WTC11 (cell line): ENCODE data around the gene MYPOP. TPM values are rescaled to one million over a fixed set of nuclear protein-coding genes. Genes with fewer than 3 reads are reported as not detected.

Experiments
- ATAC-seq: fragments of 200-7000 bp; cut with Tn5 transposase; 2 replicates; pipeline ENCODE4 v1.10.0; 2021; ENCODE audit warnings: mild to moderate bottlenecking, moderate library complexity
- CTCF ChIA-PET: fragments of 300-600 bp; sonication (Branson Sonifier 250); formaldehyde crosslinking; loops from one replicate; lab custom pipeline; 2021; ENCODE audit warnings: antibody characterized with exemption; lab: Charles Lee
- POLR2A ChIA-PET: fragments of 350-600 bp; sonication (Branson Sonifier 250); formaldehyde crosslinking; loops from one replicate; lab custom pipeline; 2021; ENCODE audit warnings: antibody characterized with exemption; lab: Charles Lee
- DNase-seq: peaks from one replicate; pipeline ENCODE4 v3.0.0; 2021; ENCODE audit warnings: low spot score
- H3K27ac Mint-ChIP-seq: 2 replicates; pipeline ENCODE4 v1.8.0; 2021; ENCODE audit warnings: mixed read lengths
- H3K27me3 Mint-ChIP-seq: 2 replicates; pipeline ENCODE4 v1.8.0; 2021; ENCODE audit warnings: low read depth, mild to moderate bottlenecking, moderate library complexity, mixed read lengths
- H3K36me3 Mint-ChIP-seq: 2 replicates; pipeline ENCODE4 v1.8.0; 2021; ENCODE audit warnings: mixed read lengths
- H3K4me1 Mint-ChIP-seq: 2 replicates; pipeline ENCODE4 v1.8.0; 2022; ENCODE audit warnings: mixed read lengths
- H3K4me3 Mint-ChIP-seq: 2 replicates; pipeline ENCODE4 v1.8.0; 2021; ENCODE audit warnings: mild to moderate bottlenecking, moderate library complexity, mixed read lengths
- H3K9me3 Mint-ChIP-seq: 2 replicates; pipeline ENCODE4 v1.8.0; 2021; ENCODE audit warnings: mixed read lengths
- CREM ChIP-seq: sonication (generic); formaldehyde crosslinking; IDR thresholded peaks from 2 replicates; pipeline ENCODE4 v1.8.1; 2022; ENCODE audit warnings: mild to moderate bottlenecking, missing genetic modification reagents, moderate library complexity
- FOXK1 ChIP-seq: sonication (generic); formaldehyde crosslinking; IDR thresholded peaks from 2 replicates; pipeline ENCODE4 v1.8.0; 2022; ENCODE audit warnings: mild to moderate bottlenecking, moderate library complexity, missing genetic modification reagents
- GABPB1 ChIP-seq: sonication (generic); formaldehyde crosslinking; IDR thresholded peaks from 2 replicates; pipeline ENCODE4 v1.8.1; 2023; ENCODE audit warnings: mild to moderate bottlenecking, missing genetic modification reagents
- GTF2I ChIP-seq: fragments of 250-450 bp; sonication (Bioruptor Pico); conservative IDR thresholded peaks from 2 replicates; pipeline ENCODE4 v1.4.0; 2021; ENCODE audit warnings: mild to moderate bottlenecking
- MXD4 ChIP-seq: fragments of 250-450 bp; sonication (Bioruptor Pico); IDR thresholded peaks from 2 replicates; pipeline ENCODE4 v1.8.0; 2021; ENCODE audit warnings: mild to moderate bottlenecking, moderate library complexity, borderline replicate concordance
- NFE2L1 ChIP-seq: sonication (generic); formaldehyde crosslinking; IDR thresholded peaks from 2 replicates; pipeline ENCODE4 v1.8.1; 2023; ENCODE audit warnings: missing genetic modification reagents
- NR1H2 ChIP-seq: sonication (generic); formaldehyde crosslinking; IDR thresholded peaks from 2 replicates; pipeline ENCODE4 v1.9.0; 2021; ENCODE audit warnings: mild to moderate bottlenecking, moderate library complexity, missing genetic modification reagents
- NR3C1 ChIP-seq: sonication (generic); formaldehyde crosslinking; conservative IDR thresholded peaks from 2 replicates; pipeline ENCODE4 v1.8.1; 2023; ENCODE audit warnings: low read depth, mild to moderate bottlenecking, missing genetic modification reagents
- RELA ChIP-seq: sonication (generic); formaldehyde crosslinking; IDR thresholded peaks from 2 replicates; pipeline ENCODE4 v1.8.1; 2022; ENCODE audit warnings: missing genetic modification reagents, mild to moderate bottlenecking, borderline replicate concordance
- SMAD3 ChIP-seq: sonication (generic); formaldehyde crosslinking; IDR thresholded peaks from 2 replicates; pipeline ENCODE4 v1.8.0; 2022; ENCODE audit warnings: missing genetic modification reagents, mild to moderate bottlenecking, borderline replicate concordance
- ZNF121 ChIP-seq: sonication (generic); formaldehyde crosslinking; IDR thresholded peaks from 2 replicates; pipeline ENCODE4 v1.8.0; 2023; ENCODE audit warnings: missing genetic modification reagents
- ZNF317 ChIP-seq: sonication (generic); formaldehyde crosslinking; IDR thresholded peaks from 2 replicates; pipeline ENCODE4 v1.8.1; 2023; ENCODE audit warnings: low read depth, mild to moderate bottlenecking, moderate library complexity, missing genetic modification reagents, borderline replicate concordance
- ZNF423 ChIP-seq: fragments of 250-450 bp; sonication (Bioruptor Pico); IDR thresholded peaks from 2 replicates; pipeline ENCODE4 v2.1.2; 2022; ENCODE audit warnings: mild to moderate bottlenecking, moderate library complexity
- total RNA-seq: library from RNA; stranded (reverse); gene quantifications from 3 replicates; pipeline ENCODE4 v1.2.3, GENCODE V29; 2021
- TF ChIP-seq, protein P1 (sequence below): fragments of 250-450 bp; sonication (Bioruptor Pico); IDR thresholded peaks from 2 replicates; pipeline ENCODE4 v1.9.0; 2021; ENCODE audit warnings: mild to moderate bottlenecking
- TF ChIP-seq, protein P2 (sequence below): sonication (generic); formaldehyde crosslinking; IDR thresholded peaks from 2 replicates; pipeline ENCODE4 v1.8.1; 2022; ENCODE audit warnings: low read depth, missing genetic modification reagents, borderline replicate concordance
- TF ChIP-seq, protein P3 (sequence below): sonication (generic); formaldehyde crosslinking; IDR thresholded peaks from 2 replicates; pipeline ENCODE4 v1.8.0; 2022; ENCODE audit warnings: missing genetic modification reagents

MYPOP gene
- total RNA-seq, 1 experiment from 2014 or later: 13.6 TPM

DNA sequence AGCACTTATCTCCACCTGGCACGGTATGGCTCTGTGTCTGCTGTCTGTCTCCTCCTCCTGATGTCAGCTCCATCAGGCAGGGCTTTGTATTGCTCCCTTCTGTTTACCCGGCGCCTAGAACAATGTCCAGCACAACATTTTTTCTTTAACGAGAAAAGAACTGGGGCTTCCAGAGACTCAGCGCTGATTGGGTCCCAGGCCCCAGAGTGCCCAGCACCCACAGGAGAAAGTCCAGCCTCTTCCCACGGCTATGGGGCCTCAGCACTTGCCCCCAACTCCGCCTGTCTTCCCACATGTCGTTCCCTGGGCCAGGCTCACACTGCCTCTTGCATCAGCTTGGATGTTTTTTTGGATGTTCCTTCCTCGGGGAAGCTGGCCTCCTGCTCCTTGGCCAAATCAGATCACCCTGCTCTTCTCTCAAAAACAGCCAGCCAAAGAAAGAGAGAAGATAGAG, 6.9 kb downstream of the MYPOP start:
- ChIA-PET CTCF (no interaction called here), POLR2A (no interaction called here)
- DNase-seq (no peak), ATAC-seq (no peak)
- no peak overlapping the region for H3K4me3 Mint-ChIP-seq
- TF ChIP-seq ZNF121 (CRISPR knock-in tag) (no peak), GABPB1 (CRISPR knock-in tag) (peak; percentile 96)
- peaks cover 28% of the 10 kb centered on the region for H3K36me3 Mint-ChIP-seq
- peaks cover 7% of the 10 kb centered on the region for H3K27me3 Mint-ChIP-seq
- peaks cover 5% of the 10 kb centered on the region for H3K4me1 Mint-ChIP-seq
- H3K9me3 Mint-ChIP-seq: no peaks in the 10 kb centered on the region
- H3K27ac Mint-ChIP-seq: no peak overlapping the region

DNA sequence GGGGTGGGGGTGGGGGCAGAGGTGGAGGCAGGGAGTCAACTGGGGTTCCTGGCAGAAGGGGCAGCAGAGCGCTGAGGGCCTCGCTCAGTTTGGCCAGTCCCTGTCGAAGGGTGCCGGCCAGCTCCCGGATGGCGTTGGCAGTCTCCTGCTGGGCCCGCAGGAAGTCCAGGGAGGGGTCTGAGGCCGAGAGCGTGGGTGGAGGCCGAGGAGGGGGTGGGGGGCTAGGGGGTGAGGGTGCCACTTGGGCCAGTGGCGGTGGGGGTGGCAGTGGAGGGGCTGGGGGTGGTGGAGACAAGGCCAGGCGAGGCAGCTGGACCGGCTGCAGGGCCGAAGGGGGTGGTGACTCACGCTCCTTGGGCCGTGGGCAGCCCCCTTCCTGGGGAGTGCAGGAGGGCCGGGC, 11.5 kb downstream of the MYPOP start:
- Mint-ChIP-seq H3K9me3 (no peaks in the 10 kb centered on the region), H3K27ac (no peak overlapping the region), H3K4me3 (no peak overlapping the region), H3K4me1 (peaks cover 7% of the 10 kb centered on the region; the same call in 1 of the 2 replicates), H3K36me3 (peaks cover 8% of the 10 kb centered on the region; the same call in 1 of the 2 replicates), H3K27me3 (no peaks in the 10 kb centered on the region)
- TF ChIP-seq NR1H2 (CRISPR knock-in tag) (no peak), NFE2L1 (no peak), GTF2I (no peak), RELA (no peak), ZNF423 (CRISPR knock-in tag) (no peak), ZNF317 (CRISPR knock-in tag) (no peak), NR3C1 (CRISPR knock-in tag) (no peak), MXD4 (CRISPR knock-in tag) (no peak), ZNF121 (CRISPR knock-in tag) (no peak), CREM (CRISPR knock-in tag) (no peak), SMAD3 (CRISPR knock-in tag) (no peak), FOXK1 (CRISPR knock-in tag) (no peak)
- TF ChIP-seq, protein P1, sequence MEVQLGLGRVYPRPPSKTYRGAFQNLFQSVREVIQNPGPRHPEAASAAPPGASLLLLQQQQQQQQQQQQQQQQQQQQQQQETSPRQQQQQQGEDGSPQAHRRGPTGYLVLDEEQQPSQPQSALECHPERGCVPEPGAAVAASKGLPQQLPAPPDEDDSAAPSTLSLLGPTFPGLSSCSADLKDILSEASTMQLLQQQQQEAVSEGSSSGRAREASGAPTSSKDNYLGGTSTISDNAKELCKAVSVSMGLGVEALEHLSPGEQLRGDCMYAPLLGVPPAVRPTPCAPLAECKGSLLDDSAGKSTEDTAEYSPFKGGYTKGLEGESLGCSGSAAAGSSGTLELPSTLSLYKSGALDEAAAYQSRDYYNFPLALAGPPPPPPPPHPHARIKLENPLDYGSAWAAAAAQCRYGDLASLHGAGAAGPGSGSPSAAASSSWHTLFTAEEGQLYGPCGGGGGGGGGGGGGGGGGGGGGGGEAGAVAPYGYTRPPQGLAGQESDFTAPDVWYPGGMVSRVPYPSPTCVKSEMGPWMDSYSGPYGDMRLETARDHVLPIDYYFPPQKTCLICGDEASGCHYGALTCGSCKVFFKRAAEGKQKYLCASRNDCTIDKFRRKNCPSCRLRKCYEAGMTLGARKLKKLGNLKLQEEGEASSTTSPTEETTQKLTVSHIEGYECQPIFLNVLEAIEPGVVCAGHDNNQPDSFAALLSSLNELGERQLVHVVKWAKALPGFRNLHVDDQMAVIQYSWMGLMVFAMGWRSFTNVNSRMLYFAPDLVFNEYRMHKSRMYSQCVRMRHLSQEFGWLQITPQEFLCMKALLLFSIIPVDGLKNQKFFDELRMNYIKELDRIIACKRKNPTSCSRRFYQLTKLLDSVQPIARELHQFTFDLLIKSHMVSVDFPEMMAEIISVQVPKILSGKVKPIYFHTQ: no peak
- TF ChIP-seq, protein P2, sequence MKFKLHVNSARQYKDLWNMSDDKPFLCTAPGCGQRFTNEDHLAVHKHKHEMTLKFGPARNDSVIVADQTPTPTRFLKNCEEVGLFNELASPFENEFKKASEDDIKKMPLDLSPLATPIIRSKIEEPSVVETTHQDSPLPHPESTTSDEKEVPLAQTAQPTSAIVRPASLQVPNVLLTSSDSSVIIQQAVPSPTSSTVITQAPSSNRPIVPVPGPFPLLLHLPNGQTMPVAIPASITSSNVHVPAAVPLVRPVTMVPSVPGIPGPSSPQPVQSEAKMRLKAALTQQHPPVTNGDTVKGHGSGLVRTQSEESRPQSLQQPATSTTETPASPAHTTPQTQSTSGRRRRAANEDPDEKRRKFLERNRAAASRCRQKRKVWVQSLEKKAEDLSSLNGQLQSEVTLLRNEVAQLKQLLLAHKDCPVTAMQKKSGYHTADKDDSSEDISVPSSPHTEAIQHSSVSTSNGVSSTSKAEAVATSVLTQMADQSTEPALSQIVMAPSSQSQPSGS (CRISPR knock-in tag): no peak
- TF ChIP-seq, protein P3, sequence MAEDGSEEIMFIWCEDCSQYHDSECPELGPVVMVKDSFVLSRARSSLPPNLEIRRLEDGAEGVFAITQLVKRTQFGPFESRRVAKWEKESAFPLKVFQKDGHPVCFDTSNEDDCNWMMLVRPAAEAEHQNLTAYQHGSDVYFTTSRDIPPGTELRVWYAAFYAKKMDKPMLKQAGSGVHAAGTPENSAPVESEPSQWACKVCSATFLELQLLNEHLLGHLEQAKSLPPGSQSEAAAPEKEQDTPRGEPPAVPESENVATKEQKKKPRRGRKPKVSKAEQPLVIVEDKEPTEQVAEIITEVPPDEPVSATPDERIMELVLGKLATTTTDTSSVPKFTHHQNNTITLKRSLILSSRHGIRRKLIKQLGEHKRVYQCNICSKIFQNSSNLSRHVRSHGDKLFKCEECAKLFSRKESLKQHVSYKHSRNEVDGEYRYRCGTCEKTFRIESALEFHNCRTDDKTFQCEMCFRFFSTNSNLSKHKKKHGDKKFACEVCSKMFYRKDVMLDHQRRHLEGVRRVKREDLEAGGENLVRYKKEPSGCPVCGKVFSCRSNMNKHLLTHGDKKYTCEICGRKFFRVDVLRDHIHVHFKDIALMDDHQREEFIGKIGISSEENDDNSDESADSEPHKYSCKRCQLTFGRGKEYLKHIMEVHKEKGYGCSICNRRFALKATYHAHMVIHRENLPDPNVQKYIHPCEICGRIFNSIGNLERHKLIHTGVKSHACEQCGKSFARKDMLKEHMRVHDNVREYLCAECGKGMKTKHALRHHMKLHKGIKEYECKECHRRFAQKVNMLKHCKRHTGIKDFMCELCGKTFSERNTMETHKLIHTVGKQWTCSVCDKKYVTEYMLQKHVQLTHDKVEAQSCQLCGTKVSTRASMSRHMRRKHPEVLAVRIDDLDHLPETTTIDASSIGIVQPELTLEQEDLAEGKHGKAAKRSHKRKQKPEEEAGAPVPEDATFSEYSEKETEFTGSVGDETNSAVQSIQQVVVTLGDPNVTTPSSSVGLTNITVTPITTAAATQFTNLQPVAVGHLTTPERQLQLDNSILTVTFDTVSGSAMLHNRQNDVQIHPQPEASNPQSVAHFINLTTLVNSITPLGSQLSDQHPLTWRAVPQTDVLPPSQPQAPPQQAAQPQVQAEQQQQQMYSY (CRISPR knock-in tag): no peak
- DNase-seq: no peak
- POLR2A ChIA-PET: no interaction called here
- CTCF ChIA-PET: interaction anchor here (0.6 to 4.2 kb wide), 5 partner anchors 10 to 877 kb away, joined by 3 to 21 read pairs (median 4); partner anchors contain the start of gene FOXA3
- ATAC-seq: no peak
